Right lobe of liver (tissue), 6 donors: ENCODE data around the gene CDR2L. TPM values are rescaled to one million over a fixed set of nuclear protein-coding genes. Genes with fewer than 3 reads are reported as not detected.

ENCODE experiments used
- ATAC-seq, 4 donors: fragments of 200-7000 bp; cut with Tn5 transposase; one replicate each; pipeline ENCODE4 v1.9.1; 2020; ENCODE audit warnings: mild to moderate bottlenecking in 4 of 4, moderate library complexity in 4 of 4
- DNase-seq, 3 donors: peaks; one replicate each; pipeline ENCODE4 v3.0.0-alpha.2; 2020
- H3K27ac ChIP-seq, 3 donors: fragments of 200-600 bp; one replicate each; pipeline ENCODE4 v1.8.0; 2022
- H3K27me3 ChIP-seq, 2 donors: fragments of 200-600 bp; one replicate each; pipeline ENCODE4 v1.8.0; 2022
- H3K36me3 ChIP-seq, 4 donors: fragments of 200-600 bp; sonication (generic) in 1 of 4; one replicate each; pipeline versions ENCODE4 v1.5.1 to v1.8.0; 2017 to 2022; ENCODE audit warnings: control low read depth in 1 of 4
- H3K4me1 ChIP-seq, 4 donors: fragments of 200-600 bp; sonication (generic) in 1 of 4; one replicate each; pipeline versions ENCODE4 v1.5.1 to v1.8.0; 2017 to 2022; ENCODE audit warnings: control low read depth in 1 of 4
- H3K4me3 ChIP-seq, 3 donors: fragments of 200-600 bp; one replicate each; pipeline ENCODE4 v1.8.0; 2022
- H3K9me3 ChIP-seq, 4 donors: fragments of 200-600 bp; sonication (generic) in 1 of 4; one replicate each; pipeline versions ENCODE4 v1.5.1 to v1.8.0; 2017 to 2022; ENCODE audit warnings: control low read depth in 1 of 4
- POLR2A ChIP-seq: fragments of 450-650 bp; IDR thresholded peaks from one replicate; pipeline ENCODE4 v1.6.1; 2017; ENCODE audit warnings: antibody characterized with exemption, mild to moderate bottlenecking
- WGBS: methylation state at CpG from one replicate; pipeline ENCODE4 v1.1.6; 2018; ENCODE audit warnings: low coverage, low lambda C conversion rate; ENCODE audit not compliant: insufficient coverage; ENCODE audit errors: missing lambda C conversion rate; 5-methylcytosine and 5-hydroxymethylcytosine counted together
- intact Hi-C, 2 donors: fragments of 100-400 bp; cut with DNase I; formaldehyde crosslinking; loops; one replicate each; pipeline versions ENCODE4 v1.11.2 to v1.14.1; 2022
- total RNA-seq, 6 experiments: library from RNA; depleted of rRNA in 2 of 6; stranded (reverse); fragments of >200 nt in 2 of 6; fragmentation: NEBNext Ultra II Directional in 3 of 6; extraction: Animal tissue kit (Norgen Biotek cat#: 25700) in 3 of 6; gene quantifications; one replicate each; pipeline versions ENCODE4 v1.1.0 to v1.2.4, GENCODE V29; 2016 to 2023
- TF ChIP-seq, protein P1 (sequence below), 4 donors: fragments of 200-600 bp in 3 of 4; fragments of 450-650 bp in 1 of 4; IDR thresholded peaks; one replicate each; pipeline versions ENCODE4 v1.5.1 to v1.8.0; 2016 to 2022; ENCODE audit warnings: antibody characterized with exemption in 4 of 4, mild to moderate bottlenecking in 2 of 4
- donor health status: DM: no; HTN: yes; CAD: no.
- donor health status: DM: no; HTN: no; CAD: no.
- donor health status: DM: no; HTN: no; CAD: no.
- donor health status: DM: no; HTN: yes; CAD: no.
- donor health status: DM: no; HTN: yes; CAD: no.

Gene CDR2L
- total RNA-seq, 6 experiments from 2014 or later, result 0.64 to 2.3 (median 1.4) TPM

DNA sequence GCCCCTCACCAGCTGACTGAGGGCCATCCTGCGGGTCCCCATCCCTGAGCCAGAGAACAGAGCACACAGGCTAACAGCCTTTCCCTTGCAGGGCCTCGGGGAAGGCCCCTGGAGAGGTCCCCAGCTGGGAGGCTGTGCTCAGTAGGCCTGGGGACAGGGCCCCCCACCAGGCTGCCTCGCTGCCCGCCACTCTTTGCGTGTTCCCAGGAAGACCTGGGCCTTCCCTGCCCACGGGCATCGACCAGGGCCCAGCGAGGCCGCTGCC is 15.7 kb upstream of the CDR2L start:
- peaks cover 0 to 13% (median 0%) of the 10 kb centered on the region in 4 donors for H3K4me1 ChIP-seq

DNA sequence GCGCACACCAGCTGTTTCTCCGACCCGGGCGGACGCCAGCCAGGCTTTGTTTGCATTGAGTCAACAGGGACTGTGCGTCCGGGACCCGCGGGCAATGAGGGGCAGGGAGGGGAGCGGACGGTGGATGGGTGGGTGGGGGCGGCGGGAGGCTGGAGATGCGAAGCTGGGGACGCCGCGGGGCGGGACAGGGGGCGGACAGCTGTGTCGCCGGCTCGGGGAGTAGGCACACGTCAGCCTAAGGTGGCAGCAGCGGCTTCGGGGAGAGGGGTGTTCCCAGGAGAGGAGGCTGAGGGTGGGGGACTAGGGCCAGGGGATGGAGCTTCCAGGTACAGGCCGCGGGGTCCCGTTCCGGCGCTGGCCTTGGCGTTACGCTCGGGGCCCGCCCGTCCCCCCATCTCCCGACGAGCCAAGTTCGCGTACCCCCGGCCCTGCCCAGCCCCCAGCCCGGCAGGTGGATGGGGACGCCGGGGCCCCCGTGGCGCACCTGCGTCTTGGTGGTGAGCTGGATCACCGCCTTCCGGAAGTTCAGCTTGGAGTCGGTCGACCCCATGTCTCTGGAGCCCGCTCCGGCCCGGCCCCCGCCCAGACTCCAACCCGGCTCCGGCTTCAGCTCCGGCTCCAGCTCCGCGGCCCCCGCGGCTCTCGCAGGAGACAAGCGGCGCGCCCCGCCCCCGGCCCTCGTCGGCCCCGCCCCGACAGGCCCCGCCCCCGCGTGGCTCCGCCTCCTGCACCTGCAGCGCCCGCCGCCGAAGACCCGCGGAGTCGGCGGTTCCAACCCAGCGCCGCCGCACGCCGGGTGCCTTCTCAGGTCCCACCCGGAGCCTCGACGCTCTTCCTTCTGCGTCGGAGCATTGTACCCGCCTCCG is 15.1 kb upstream of the CDR2L start, which contains the start of gene HID1:
HID1 (minus strand) TSS at position 653 of the 866 bp plus-strand sequence; CDS start at position 550, 103 bp downstream.
- intact Hi-C loops, result no loop called here
- Histone ChIP-seq H3K27ac (peak within 1 kb of the TSS in 2 of 3 donors; percentile 33 to 54), H3K4me3 (peak within 1 kb of the TSS; percentile 43 to 54 (median 49)), H3K9me3 (no peaks in the 10 kb centered on the region), H3K36me3 (no peaks in the 10 kb centered on the region), H3K27me3 (no peaks in the 10 kb centered on the region), H3K4me1 (peaks cover 0 to 13% (median 0%) of the 10 kb centered on the region in 4 donors)
- 1% methylated on average over 13 of the region's 95 CpGs for WGBS
- DNase-seq (peak in 1 of 3 donors; percentile 76), ATAC-seq (peak; percentile 67 to 82 (median 78))
- TF ChIP-seq POLR2A, result no peak
- TF ChIP-seq, protein P1, sequence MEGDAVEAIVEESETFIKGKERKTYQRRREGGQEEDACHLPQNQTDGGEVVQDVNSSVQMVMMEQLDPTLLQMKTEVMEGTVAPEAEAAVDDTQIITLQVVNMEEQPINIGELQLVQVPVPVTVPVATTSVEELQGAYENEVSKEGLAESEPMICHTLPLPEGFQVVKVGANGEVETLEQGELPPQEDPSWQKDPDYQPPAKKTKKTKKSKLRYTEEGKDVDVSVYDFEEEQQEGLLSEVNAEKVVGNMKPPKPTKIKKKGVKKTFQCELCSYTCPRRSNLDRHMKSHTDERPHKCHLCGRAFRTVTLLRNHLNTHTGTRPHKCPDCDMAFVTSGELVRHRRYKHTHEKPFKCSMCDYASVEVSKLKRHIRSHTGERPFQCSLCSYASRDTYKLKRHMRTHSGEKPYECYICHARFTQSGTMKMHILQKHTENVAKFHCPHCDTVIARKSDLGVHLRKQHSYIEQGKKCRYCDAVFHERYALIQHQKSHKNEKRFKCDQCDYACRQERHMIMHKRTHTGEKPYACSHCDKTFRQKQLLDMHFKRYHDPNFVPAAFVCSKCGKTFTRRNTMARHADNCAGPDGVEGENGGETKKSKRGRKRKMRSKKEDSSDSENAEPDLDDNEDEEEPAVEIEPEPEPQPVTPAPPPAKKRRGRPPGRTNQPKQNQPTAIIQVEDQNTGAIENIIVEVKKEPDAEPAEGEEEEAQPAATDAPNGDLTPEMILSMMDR (IDR thresholded peaks at IDR 0.05), result no peak

More for the DNA sequence above, 15.7 kb upstream of the CDR2L start:
- WGBS, result no CpG with 5 or more reads among the region's 9 CpGs
- no peak for DNase-seq
- Histone ChIP-seq H3K27ac (peak overlapping the region in 2 of 3 donors; percentile 33 to 54), H3K9me3 (no peaks in the 10 kb centered on the region), H3K27me3 (no peaks in the 10 kb centered on the region), H3K36me3 (no peaks in the 10 kb centered on the region), H3K4me3 (peak overlapping the region; percentile 43 to 54 (median 49))
- intact Hi-C loops, result no loop called here
- ATAC-seq, result peak in 1 of 4 donors; percentile 4
- TF ChIP-seq, protein P1 (IDR thresholded peaks at IDR 0.05), result no peak
- TF ChIP-seq POLR2A, result no peak

DNA sequence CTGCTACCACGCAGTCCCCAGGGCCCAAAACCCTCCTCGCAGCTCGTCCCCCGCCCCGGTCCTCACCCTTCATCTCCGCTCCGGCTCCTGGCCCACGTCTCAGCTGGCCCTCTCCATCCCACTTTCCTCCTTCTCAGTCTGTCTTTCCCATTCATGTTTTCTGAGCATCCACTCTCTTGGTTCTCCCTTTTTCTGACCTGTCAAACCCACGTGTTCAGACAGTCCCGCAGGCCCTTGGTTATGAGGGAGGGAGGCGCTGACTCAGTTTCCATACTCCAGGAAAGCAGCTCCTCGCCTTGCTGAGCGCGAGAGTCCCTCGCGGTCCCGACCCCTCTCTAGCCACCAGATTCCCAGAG is 14.5 kb upstream of the CDR2L start:
- no peaks in the 10 kb centered on the region for H3K9me3 ChIP-seq
- peak overlapping the region in 2 of 3 donors; percentile 49 to 54 for H3K4me3 ChIP-seq
- H3K36me3 ChIP-seq, result no peaks in the 10 kb centered on the region
- intact Hi-C loops, result no loop called here
- no peak for TF ChIP-seq POLR2A
- TF ChIP-seq, protein P1 (IDR thresholded peaks at IDR 0.05), result no peak
- H3K27ac ChIP-seq, result no peak overlapping the region
- no peaks in the 10 kb centered on the region for H3K27me3 ChIP-seq
- DNase-seq (no peak), ATAC-seq (no peak)
- H3K4me1 ChIP-seq, result peaks cover 0 to 13% (median 0%) of the 10 kb centered on the region in 4 donors
- WGBS, result 19% methylated on average over 10 of the region's 17 CpGs

DNA sequence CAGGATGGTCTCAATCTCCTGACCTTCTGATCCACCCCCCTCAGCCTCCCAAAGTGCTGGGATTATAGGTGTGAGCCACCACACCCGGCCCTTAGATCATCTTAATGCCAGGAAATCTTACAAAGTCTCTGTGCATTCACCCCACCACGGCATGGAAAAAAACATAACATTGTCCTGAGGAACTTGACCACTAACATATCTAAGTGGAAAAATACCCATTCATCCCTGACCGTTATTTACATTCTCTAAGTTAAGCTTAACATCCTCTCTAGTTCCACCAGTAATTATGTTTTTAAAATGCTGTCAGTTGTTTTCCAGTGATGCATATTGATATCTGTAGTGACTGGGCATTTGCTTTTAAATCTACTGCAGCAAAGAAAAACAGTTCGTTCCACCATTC is 11.5 kb upstream of the CDR2L start:
- no peak overlapping the region for H3K27ac ChIP-seq
- ATAC-seq (no peak), DNase-seq (no peak)
- intact Hi-C loops, result no loop called here
- TF ChIP-seq, protein P1 (IDR thresholded peaks at IDR 0.05), result no peak
- no peak for TF ChIP-seq POLR2A
- H3K9me3 ChIP-seq, result no peaks in the 10 kb centered on the region
- 53% methylated on average over 4 of the region's 4 CpGs for WGBS
- H3K4me3 ChIP-seq, result no peak overlapping the region
- no peaks in the 10 kb centered on the region for H3K36me3 ChIP-seq
- no peaks in the 10 kb centered on the region for H3K27me3 ChIP-seq
- peaks cover 0 to 13% (median 0%) of the 10 kb centered on the region in 4 donors for H3K4me1 ChIP-seq
